HepG2 (cell line): ENCODE data around the gene MYADML2. TPM values are rescaled to one million over a fixed set of nuclear protein-coding genes. Genes with fewer than 3 reads are reported as not detected.
A peak's percentile ranks its signal among the peaks of the same experiment; 100 is the strongest.

ENCODE experiments used
- DMTF1 ChIP-seq: sonication (generic); formaldehyde crosslinking; IDR thresholded peaks from 2 replicates; pipeline ENCODE4 v1.4.0; 2020; ENCODE audit warnings: mild to moderate bottlenecking, missing genetic modification reagents
- FOXK2 ChIP-seq: fragments of 450-650 bp; IDR thresholded peaks from 2 replicates; pipeline ENCODE4 v1.6.1; 2016
- KDM6A ChIP-seq: IDR thresholded peaks from 2 replicates; pipeline ENCODE4 v1.6.1; 2016; ENCODE audit warnings: low read depth
- PHF8 ChIP-seq: sonication (generic); formaldehyde crosslinking; IDR thresholded peaks from 2 replicates; pipeline ENCODE4 v1.5.0; 2020; ENCODE audit warnings: missing genetic modification reagents
- ZBTB25 ChIP-seq: IDR thresholded peaks from 2 replicates; pipeline ENCODE4 v1.6.1; 2018; ENCODE audit warnings: missing genetic modification reagents
- ZBTB38 ChIP-seq: sonication (generic); formaldehyde crosslinking; IDR thresholded peaks from 2 replicates; pipeline ENCODE4 v1.5.1; 2020; ENCODE audit warnings: mild to moderate bottlenecking, missing genetic modification reagents
- ZIK1 ChIP-seq: sonication (generic); formaldehyde crosslinking; IDR thresholded peaks from 2 replicates; pipeline ENCODE4 v1.5.0; 2020; ENCODE audit warnings: mild to moderate bottlenecking, low read depth, missing genetic modification reagents, borderline replicate concordance
- ZNF343 ChIP-seq: sonication (generic); formaldehyde crosslinking; IDR thresholded peaks from 2 replicates; pipeline ENCODE4 v1.4.0; 2020; ENCODE audit warnings: mild to moderate bottlenecking, missing genetic modification reagents
- ZNF589 ChIP-seq: sonication (generic); formaldehyde crosslinking; conservative IDR thresholded peaks from 2 replicates; pipeline ENCODE4 v1.8.0; 2022; ENCODE audit warnings: mild to moderate bottlenecking, moderate library complexity, missing genetic modification reagents
- ZNF709 ChIP-seq: sonication (generic); formaldehyde crosslinking; IDR thresholded peaks from 2 replicates; pipeline ENCODE4 v1.5.0; 2020; ENCODE audit warnings: mild to moderate bottlenecking, missing genetic modification reagents
- polyA plus RNA-seq, 8 experiments: library from polyadenylated mRNA; depleted of rRNA in 3 of 8; stranded (reverse) in 7 of 8; unstranded in 1 of 8; fragments of >200 nt; fragmentation: Illumina TruSeq in 4 of 8; extraction: Trizol in 4 of 8; gene quantifications; 2 replicates each; pipeline versions ENCODE4 v1.2.1 to v1.2.3, GENCODE V29; 2011 to 2016; ENCODE audit warnings: low read depth in 4 of 8, missing spikeins in 1 of 8, mixed read lengths in 1 of 8; ENCODE audit not compliant: insufficient read depth in 1 of 8
- total RNA-seq, 5 experiments: library from RNA; depleted of rRNA; stranded (reverse); fragments of >200 nt; fragmentation: Illumina TruSeq; extraction: Trizol; gene quantifications; 2 replicates each; pipeline ENCODE4 v1.2.3, GENCODE V29; 2016; ENCODE audit warnings: low read depth in 1 of 5
- TF ChIP-seq, protein P1 (sequence below): sonication (generic); formaldehyde crosslinking; IDR thresholded peaks from 2 replicates; pipeline ENCODE4 v1.8.0; 2022; ENCODE audit warnings: low read depth, missing genetic modification reagents
- TF ChIP-seq, protein P2 (sequence below): sonication (generic); formaldehyde crosslinking; IDR thresholded peaks from 2 replicates; pipeline ENCODE4 v1.4.0; 2020; ENCODE audit warnings: low read depth, missing genetic modification reagents
- TF ChIP-seq, protein P3 (sequence below): conservative IDR thresholded peaks from 2 replicates; pipeline ENCODE4 v1.6.1; 2018; ENCODE audit warnings: missing genetic modification reagents
- TF ChIP-seq, protein P4 (sequence below): sonication (generic); formaldehyde crosslinking; IDR thresholded peaks from 2 replicates; pipeline ENCODE4 v1.4.0; 2020; ENCODE audit warnings: mild to moderate bottlenecking, missing genetic modification reagents
- TF ChIP-seq, protein P5 (sequence below): IDR thresholded peaks from 2 replicates; pipeline ENCODE4 v1.6.1; 2012; ENCODE audit warnings: low read length, improper control_type of control experiment

The MYADML2 gene
- total and polyA plus RNA-seq, 2 of the 13 experiments (the other 11 are each of a cell fraction or from before 2014, with no cell fraction given) = not detected

DNA sequence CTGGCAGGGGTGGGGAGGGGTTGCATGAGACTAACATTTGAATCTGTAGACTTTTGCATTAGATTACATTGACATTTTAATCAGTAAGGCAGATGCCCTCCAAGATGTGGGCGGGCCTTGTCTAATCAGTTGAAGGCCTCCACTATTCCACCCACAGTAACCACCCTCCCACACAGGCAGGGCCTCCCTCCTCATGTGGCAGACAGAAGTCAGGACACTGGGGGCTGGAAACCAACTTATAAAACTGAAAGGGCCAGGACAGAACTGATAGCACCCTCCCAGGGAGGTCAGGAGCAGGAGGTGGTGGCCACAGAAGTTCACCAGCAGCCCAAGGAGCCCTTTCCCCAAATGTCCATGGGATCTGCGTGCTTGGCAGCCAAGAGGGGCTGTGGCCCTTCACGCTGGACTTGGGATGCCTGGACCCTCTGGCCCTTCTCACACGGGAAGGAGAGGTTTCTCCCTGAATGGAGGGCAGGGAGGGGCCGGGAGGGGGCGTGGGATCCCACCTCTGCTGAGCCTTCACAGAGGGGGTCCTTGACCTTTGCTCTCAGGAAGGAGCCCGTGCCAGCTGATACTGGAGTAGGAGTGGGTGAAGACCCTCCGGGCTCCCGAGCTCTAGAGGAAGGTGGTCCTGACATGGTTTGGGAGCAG is 14.6 kb downstream of the MYADML2 start (continued):
- TF ChIP-seq, protein P1, sequence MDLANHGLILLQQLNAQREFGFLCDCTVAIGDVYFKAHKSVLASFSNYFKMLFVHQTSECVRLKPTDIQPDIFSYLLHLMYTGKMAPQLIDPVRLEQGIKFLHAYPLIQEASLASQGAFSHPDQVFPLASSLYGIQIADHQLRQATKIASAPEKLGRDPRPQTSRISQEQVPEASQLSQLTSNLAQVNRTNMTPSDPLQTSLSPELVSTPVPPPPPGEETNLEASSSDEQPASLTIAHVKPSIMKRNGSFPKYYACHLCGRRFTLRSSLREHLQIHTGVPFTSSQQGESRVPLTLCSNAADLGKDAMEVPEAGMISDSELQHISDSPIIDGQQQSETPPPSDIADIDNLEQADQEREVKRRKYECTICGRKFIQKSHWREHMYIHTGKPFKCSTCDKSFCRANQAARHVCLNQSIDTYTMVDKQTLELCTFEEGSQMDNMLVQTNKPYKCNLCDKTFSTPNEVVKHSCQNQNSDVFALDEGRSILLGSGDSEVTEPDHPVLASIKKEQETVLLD = no peak
- TF ChIP-seq DMTF1 (CRISPR knock-in tag) (no peak), ZBTB38 (0 out of 2 replicates have a peak, but pooled peaks have one; percentile 10), ZIK1 (no peak), ZNF709 (no peak), ZNF589 (CRISPR knock-in tag) (no peak), ZNF343 (CRISPR knock-in tag) (no peak), KDM6A (no peak), PHF8 (CRISPR knock-in tag) (no peak), FOXK2 (no peak), ZBTB25 (no peak)
- TF ChIP-seq, protein P2, sequence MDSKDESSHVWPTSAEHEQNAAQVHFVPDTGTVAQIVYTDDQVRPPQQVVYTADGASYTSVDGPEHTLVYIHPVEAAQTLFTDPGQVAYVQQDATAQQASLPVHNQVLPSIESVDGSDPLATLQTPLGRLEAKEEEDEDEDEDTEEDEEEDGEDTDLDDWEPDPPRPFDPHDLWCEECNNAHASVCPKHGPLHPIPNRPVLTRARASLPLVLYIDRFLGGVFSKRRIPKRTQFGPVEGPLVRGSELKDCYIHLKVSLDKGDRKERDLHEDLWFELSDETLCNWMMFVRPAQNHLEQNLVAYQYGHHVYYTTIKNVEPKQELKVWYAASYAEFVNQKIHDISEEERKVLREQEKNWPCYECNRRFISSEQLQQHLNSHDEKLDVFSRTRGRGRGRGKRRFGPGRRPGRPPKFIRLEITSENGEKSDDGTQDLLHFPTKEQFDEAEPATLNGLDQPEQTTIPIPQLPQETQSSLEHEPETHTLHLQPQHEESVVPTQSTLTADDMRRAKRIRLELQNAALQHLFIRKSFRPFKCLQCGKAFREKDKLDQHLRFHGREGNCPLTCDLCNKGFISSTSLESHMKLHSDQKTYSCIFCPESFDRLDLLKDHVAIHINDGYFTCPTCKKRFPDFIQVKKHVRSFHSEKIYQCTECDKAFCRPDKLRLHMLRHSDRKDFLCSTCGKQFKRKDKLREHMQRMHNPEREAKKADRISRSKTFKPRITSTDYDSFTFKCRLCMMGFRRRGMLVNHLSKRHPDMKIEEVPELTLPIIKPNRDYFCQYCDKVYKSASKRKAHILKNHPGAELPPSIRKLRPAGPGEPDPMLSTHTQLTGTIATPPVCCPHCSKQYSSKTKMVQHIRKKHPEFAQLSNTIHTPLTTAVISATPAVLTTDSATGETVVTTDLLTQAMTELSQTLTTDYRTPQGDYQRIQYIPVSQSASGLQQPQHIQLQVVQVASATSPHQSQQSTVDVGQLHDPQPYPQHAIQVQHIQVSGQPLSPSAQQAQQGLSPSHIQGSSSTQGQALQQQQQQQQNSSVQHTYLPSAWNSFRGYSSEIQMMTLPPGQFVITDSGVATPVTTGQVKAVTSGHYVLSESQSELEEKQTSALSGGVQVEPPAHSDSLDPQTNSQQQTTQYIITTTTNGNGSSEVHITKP (CRISPR knock-in tag) = no peak
- TF ChIP-seq, protein P3, sequence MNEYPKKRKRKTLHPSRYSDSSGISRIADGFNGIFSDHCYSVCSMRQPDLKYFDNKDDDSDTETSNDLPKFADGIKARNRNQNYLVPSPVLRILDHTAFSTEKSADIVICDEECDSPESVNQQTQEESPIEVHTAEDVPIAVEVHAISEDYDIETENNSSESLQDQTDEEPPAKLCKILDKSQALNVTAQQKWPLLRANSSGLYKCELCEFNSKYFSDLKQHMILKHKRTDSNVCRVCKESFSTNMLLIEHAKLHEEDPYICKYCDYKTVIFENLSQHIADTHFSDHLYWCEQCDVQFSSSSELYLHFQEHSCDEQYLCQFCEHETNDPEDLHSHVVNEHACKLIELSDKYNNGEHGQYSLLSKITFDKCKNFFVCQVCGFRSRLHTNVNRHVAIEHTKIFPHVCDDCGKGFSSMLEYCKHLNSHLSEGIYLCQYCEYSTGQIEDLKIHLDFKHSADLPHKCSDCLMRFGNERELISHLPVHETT (CRISPR knock-in tag) = no peak
- TF ChIP-seq, protein P4, sequence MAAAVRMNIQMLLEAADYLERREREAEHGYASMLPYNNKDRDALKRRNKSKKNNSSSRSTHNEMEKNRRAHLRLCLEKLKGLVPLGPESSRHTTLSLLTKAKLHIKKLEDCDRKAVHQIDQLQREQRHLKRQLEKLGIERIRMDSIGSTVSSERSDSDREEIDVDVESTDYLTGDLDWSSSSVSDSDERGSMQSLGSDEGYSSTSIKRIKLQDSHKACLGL = no peak
- TF ChIP-seq, protein P5, sequence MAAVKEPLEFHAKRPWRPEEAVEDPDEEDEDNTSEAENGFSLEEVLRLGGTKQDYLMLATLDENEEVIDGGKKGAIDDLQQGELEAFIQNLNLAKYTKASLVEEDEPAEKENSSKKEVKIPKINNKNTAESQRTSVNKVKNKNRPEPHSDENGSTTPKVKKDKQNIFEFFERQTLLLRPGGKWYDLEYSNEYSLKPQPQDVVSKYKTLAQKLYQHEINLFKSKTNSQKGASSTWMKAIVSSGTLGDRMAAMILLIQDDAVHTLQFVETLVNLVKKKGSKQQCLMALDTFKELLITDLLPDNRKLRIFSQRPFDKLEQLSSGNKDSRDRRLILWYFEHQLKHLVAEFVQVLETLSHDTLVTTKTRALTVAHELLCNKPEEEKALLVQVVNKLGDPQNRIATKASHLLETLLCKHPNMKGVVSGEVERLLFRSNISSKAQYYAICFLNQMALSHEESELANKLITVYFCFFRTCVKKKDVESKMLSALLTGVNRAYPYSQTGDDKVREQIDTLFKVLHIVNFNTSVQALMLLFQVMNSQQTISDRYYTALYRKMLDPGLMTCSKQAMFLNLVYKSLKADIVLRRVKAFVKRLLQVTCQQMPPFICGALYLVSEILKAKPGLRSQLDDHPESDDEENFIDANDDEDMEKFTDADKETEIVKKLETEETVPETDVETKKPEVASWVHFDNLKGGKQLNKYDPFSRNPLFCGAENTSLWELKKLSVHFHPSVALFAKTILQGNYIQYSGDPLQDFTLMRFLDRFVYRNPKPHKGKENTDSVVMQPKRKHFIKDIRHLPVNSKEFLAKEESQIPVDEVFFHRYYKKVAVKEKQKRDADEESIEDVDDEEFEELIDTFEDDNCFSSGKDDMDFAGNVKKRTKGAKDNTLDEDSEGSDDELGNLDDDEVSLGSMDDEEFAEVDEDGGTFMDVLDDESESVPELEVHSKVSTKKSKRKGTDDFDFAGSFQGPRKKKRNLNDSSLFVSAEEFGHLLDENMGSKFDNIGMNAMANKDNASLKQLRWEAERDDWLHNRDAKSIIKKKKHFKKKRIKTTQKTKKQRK = no peak
